ENCODE measurements around the gene BCKDHB. TPM values are rescaled to one million over a fixed set of nuclear protein-coding genes. Genes with fewer than 3 reads are reported as not detected.

Gene BCKDHB
- total and polyA plus RNA-seq, 2 of the 4 experiments (the other 2 are of a cell fraction): 11.2 to 11.8 TPM

DNA sequence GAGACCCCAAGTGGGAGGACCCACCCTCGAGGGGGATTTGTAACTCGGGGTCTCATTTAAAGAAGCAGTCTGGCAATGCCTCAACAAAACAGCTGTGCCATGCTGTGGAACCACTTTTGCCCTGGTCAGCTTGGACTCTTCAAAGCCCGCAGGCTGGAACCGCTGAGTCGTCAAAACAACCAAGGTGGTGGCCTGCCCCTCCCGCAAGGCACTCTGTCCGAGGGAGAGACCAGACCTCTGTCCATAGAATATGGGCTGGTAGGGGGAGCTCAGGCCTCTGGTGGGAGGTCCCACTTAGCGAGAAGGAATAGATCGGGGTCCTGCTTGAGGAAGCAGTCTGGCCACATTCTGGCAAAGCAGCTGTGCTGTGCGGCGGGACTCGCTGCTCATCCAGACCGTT lies 208.1 kb downstream of the BCKDHB start:
- ATAC-seq (ENCODE audit: low read depth): no peak
- H3K9ac ChIP-seq (ENCODE audit: low read depth, low read length): no peak overlapping the region
- no TSS peak for BruUV-seq (replicated peaks)
- 91% methylated on average over 5 of the region's 13 CpGs; no CpG with 5 or more reads in 1 of the 2 experiments for WGBS, 2 experiments (ENCODE audit: extremely low coverage in 2 of 2, insufficient read length in 1 of 2)
- H3K27ac ChIP-seq (ENCODE audit: insufficient read depth, low read length): no peak overlapping the region
- in situ Hi-C loops (cut with MboI; ENCODE audit: low sequenced_read_pairs): no loop called here
- no peak overlapping the region for H3K4me2 ChIP-seq (ENCODE audit: low read depth, low read length)
- no peak overlapping the region for H2AK5ac ChIP-seq (ENCODE audit: low read depth, low read length)
- intact Hi-C loops (cut with micrococcal nuclease): no loop called here
- no peak overlapping the region for H3K18ac ChIP-seq (ENCODE audit: low read depth, low read length)
- no peak overlapping the region for H3K23ac ChIP-seq (ENCODE audit: low read depth, low read length)
- H2AFZ ChIP-seq (replicated peaks; ENCODE audit: low read length, poor library complexity): no peak overlapping the region
- H4K20me1 ChIP-seq (ENCODE audit: insufficient read depth, low read length): no peaks in the 10 kb centered on the region
- H3K9me3 ChIP-seq (ENCODE audit: control insufficient read depth, insufficient read depth, low read length): no peaks in the 10 kb centered on the region
- H2AK9ac ChIP-seq (replicated peaks; ENCODE audit: low read depth, low read length, poor library complexity): no peak overlapping the region
- no peaks in the 10 kb centered on the region for H3K27me3 ChIP-seq (ENCODE audit: control insufficient read depth, insufficient read depth, low read length)
- H3K36me3 ChIP-seq (ENCODE audit: control insufficient read depth, insufficient read depth, low read length): no peaks in the 10 kb centered on the region
- DNase-seq: no peak
- ChIA-PET POLR2A (ENCODE audit: unreplicated experiment) (no interaction called here), CTCF (no interaction called here)
- H2BK5ac ChIP-seq (ENCODE audit: low read depth, low read length, poor library complexity, severe bottlenecking): no peak overlapping the region
- no peak overlapping the region for H4K91ac ChIP-seq (ENCODE audit: insufficient read depth, low read depth, low read length)
- no peaks in the 10 kb centered on the region for H3K79me1 ChIP-seq (ENCODE audit: low read depth in 1 of 2, low read length in 2 of 2)
- H4K5ac ChIP-seq (ENCODE audit: low read depth, low read length): no peak overlapping the region
- H3K4me3 ChIP-seq (ENCODE audit: insufficient read depth, low read depth, low read length): no peak overlapping the region
- no peak overlapping the region for H3K14ac ChIP-seq (replicated peaks; ENCODE audit: low read depth, low read length)
- H2BK120ac ChIP-seq (ENCODE audit: low read depth, low read length): no peak overlapping the region
- H3K4ac ChIP-seq (ENCODE audit: low read depth, low read length): no peak overlapping the region
- no peak overlapping the region for H3K56ac ChIP-seq (ENCODE audit: extremely low read depth, insufficient read depth, low read length)
- no peak overlapping the region for H2BK20ac ChIP-seq (ENCODE audit: low read depth, low read length)
- H3K4me1 ChIP-seq (ENCODE audit: control insufficient read depth, insufficient read depth, low read length): no peaks in the 10 kb centered on the region; the same call in 1 of the 2 replicates
- no peak overlapping the region for H4K8ac ChIP-seq (ENCODE audit: low read depth in 2 of 2, low read length in 2 of 2)
- H3K9me1 ChIP-seq (ENCODE audit: insufficient read depth, low read length): no peaks in the 10 kb centered on the region
- dilution Hi-C loops (cut with HindIII; ENCODE audit: low sequenced_read_pairs, unreplicated experiment): no loop called here
- no peak for TF ChIP-seq MXI1 (IDR thresholded peaks at IDR 0.05; ENCODE audit: borderline replicate concordance, low read depth, low read length)
- no peak for TF ChIP-seq BHLHE40 (IDR thresholded peaks at IDR 0.05; ENCODE audit: low read depth, low read length)
- no peak for TF ChIP-seq USF2 (IDR thresholded peaks at IDR 0.05; ENCODE audit: low read depth, low read length)
- TF ChIP-seq MAFK (IDR thresholded peaks at IDR 0.05; ENCODE audit: low read depth, low read length): peak; percentile 93
- H2BK15ac ChIP-seq (ENCODE audit: low read depth, low read length): no peak overlapping the region

All from IMR-90 (cell line).